Astrocyte (in vitro differentiated cells and primary cell): ENCODE measurements around the gene C19orf25. TPM values are rescaled to one million over a fixed set of nuclear protein-coding genes. Genes with fewer than 3 reads are reported as not detected.

Experiments used
- DNase-seq: peaks from one replicate; pipeline ENCODE4 v3.0.0-alpha.2; 2010; ENCODE audit warnings: low read depth
- FAIRE-seq: peaks from 2 replicates; lab custom pipeline; 2011; peaks lifted over from hg19 to GRCh38; lab: Jason Lieb, UNC
- H2AFZ ChIP-seq: 2 replicates; pipeline ENCODE4 v1.6.0; 2012; ENCODE audit warnings: low read depth, low read length, inconsistent platforms
- H3K27ac ChIP-seq: 2 replicates; pipeline ENCODE4 v1.5.1; 2011; ENCODE audit warnings: low read depth, low read length, inconsistent platforms
- H3K27me3 ChIP-seq: 2 replicates; pipeline ENCODE4 v1.6.0; 2011; ENCODE audit warnings: low read length, inconsistent platforms; ENCODE audit not compliant: insufficient read depth
- H3K36me3 ChIP-seq: 2 replicates; pipeline ENCODE4 v1.5.1; 2011; ENCODE audit warnings: low read length, inconsistent platforms; ENCODE audit not compliant: insufficient read depth
- H3K4me1 ChIP-seq: 2 replicates; pipeline ENCODE4 v1.5.1; 2011; ENCODE audit warnings: low read length, inconsistent platforms; ENCODE audit not compliant: insufficient read depth
- H3K4me2 ChIP-seq: 2 replicates; pipeline ENCODE4 v1.6.0; 2012; ENCODE audit warnings: low read length, inconsistent platforms
- H3K4me3 ChIP-seq: 2 replicates; pipeline ENCODE4 v1.5.1; 2011; ENCODE audit warnings: low read depth, mild to moderate bottlenecking, low read length, inconsistent platforms; ENCODE audit not compliant: insufficient read depth
- H3K79me2 ChIP-seq: 2 replicates; pipeline ENCODE4 v1.6.0; 2012; ENCODE audit warnings: mild to moderate bottlenecking, low read length, inconsistent platforms; ENCODE audit not compliant: insufficient read depth
- H3K9ac ChIP-seq: 2 replicates; pipeline ENCODE4 v1.6.0; 2012; ENCODE audit warnings: mild to moderate bottlenecking, low read length, inconsistent platforms
- H3K9me3 ChIP-seq: 2 replicates; pipeline ENCODE4 v1.5.1; 2012; ENCODE audit warnings: low read depth, mild to moderate bottlenecking, low read length, inconsistent platforms; ENCODE audit not compliant: insufficient read depth
- H4K20me1 ChIP-seq: 2 replicates; pipeline ENCODE4 v1.6.0; 2012; ENCODE audit warnings: low read length, inconsistent platforms; ENCODE audit not compliant: insufficient read depth
- H3K27ac Mint-ChIP-seq: one replicate; pipeline ENCODE4 v1.8.0; 2021; ENCODE audit warnings: mild to moderate bottlenecking, mixed read lengths; ENCODE audit not compliant: unreplicated experiment
- H3K27me3 Mint-ChIP-seq: one replicate; pipeline ENCODE4 v1.8.0; 2021; ENCODE audit warnings: low read depth, mixed read lengths; ENCODE audit not compliant: unreplicated experiment
- H3K36me3 Mint-ChIP-seq: one replicate; pipeline ENCODE4 v1.8.0; 2021; ENCODE audit warnings: low read depth, mixed read lengths; ENCODE audit not compliant: unreplicated experiment
- H3K4me1 Mint-ChIP-seq: one replicate; pipeline ENCODE4 v1.8.0; 2021; ENCODE audit warnings: low read depth, mixed read lengths; ENCODE audit not compliant: unreplicated experiment
- H3K4me3 Mint-ChIP-seq: one replicate; pipeline ENCODE4 v1.8.0; 2021; ENCODE audit warnings: mild to moderate bottlenecking, moderate library complexity, mixed read lengths; ENCODE audit not compliant: unreplicated experiment
- H3K9me3 Mint-ChIP-seq: one replicate; pipeline ENCODE4 v1.8.0; 2021; ENCODE audit warnings: mild to moderate bottlenecking, mixed read lengths; ENCODE audit not compliant: unreplicated experiment
- CTCF ChIP-seq: IDR thresholded peaks from 2 replicates; pipeline ENCODE4 v1.5.1; 2011; ENCODE audit warnings: low read depth, mild to moderate bottlenecking, inconsistent platforms, low read length, moderate library complexity; ENCODE audit not compliant: insufficient read depth
- EZH2 ChIP-seq: IDR thresholded peaks from 2 replicates; pipeline ENCODE4 v1.6.1; 2012; ENCODE audit warnings: mild to moderate bottlenecking, low read length, inconsistent platforms; ENCODE audit not compliant: insufficient read depth
- total RNA-seq: library from RNA; stranded (reverse); gene quantifications from 2 replicates; pipeline ENCODE4 v1.2.1, GENCODE V29; 2021

The C19orf25 gene
- total RNA-seq, 1 donor from 2014 or later: 32.4 TPM

- H3K36me3 ChIP-seq: no peaks in the 10 kb centered on the region
- DNase-seq: no peak
- peaks cover 24% of the 10 kb centered on the region for H4K20me1 ChIP-seq
- no peak overlapping the region for H3K9ac ChIP-seq
- no peak overlapping the region for H3K4me3 ChIP-seq
- peaks cover 5% of the 10 kb centered on the region for H3K27me3 ChIP-seq
- no peak overlapping the region for H3K27ac ChIP-seq
- no peak overlapping the region for H3K4me2 ChIP-seq
- H3K9me3 ChIP-seq: no peaks in the 10 kb centered on the region
- no peaks in the 10 kb centered on the region for H3K9me3 Mint-ChIP-seq
- no peaks in the 10 kb centered on the region for H3K4me1 Mint-ChIP-seq
- no peak overlapping the region for H3K4me3 Mint-ChIP-seq
- no peak overlapping the region for H3K27ac Mint-ChIP-seq
- H3K27me3 Mint-ChIP-seq: peaks cover 4% of the 10 kb centered on the region
- no peak overlapping the region for H2AFZ ChIP-seq
- no peaks in the 10 kb centered on the region for H3K36me3 Mint-ChIP-seq
- H3K4me1 ChIP-seq: peaks cover 5% of the 10 kb centered on the region
- FAIRE-seq: no peak
- TF ChIP-seq EZH2 (peak; percentile 74), CTCF (no peak)
- H3K79me2 ChIP-seq: no peaks in the 10 kb centered on the region
Observed at GRCh38 chr19:1467490-1468273, 11.3 kb downstream of the C19orf25 start.

GRCh38 chr19:1467215-1467489 lies 11.9 kb downstream of the C19orf25 start:
- no peak for FAIRE-seq
- no peaks in the 10 kb centered on the region for H3K4me1 Mint-ChIP-seq
- no peak overlapping the region for H3K4me2 ChIP-seq

More at GRCh38 chr19:1467215-1467489, 11.9 kb downstream of the C19orf25 start:
- H3K79me2 ChIP-seq: no peaks in the 10 kb centered on the region
- no peak overlapping the region for H2AFZ ChIP-seq
- H3K36me3 ChIP-seq: no peaks in the 10 kb centered on the region
- H4K20me1 ChIP-seq: peaks cover 19% of the 10 kb centered on the region
- peaks cover 5% of the 10 kb centered on the region for H3K27me3 ChIP-seq
- no peak overlapping the region for H3K27ac ChIP-seq
- no peak for DNase-seq
- H3K4me1 ChIP-seq: peaks cover 5% of the 10 kb centered on the region
- Mint-ChIP-seq H3K4me3 (no peak overlapping the region), H3K9me3 (no peaks in the 10 kb centered on the region), H3K27me3 (peaks cover 4% of the 10 kb centered on the region), H3K36me3 (no peaks in the 10 kb centered on the region), H3K27ac (no peak overlapping the region)
- TF ChIP-seq CTCF (no peak), EZH2 (no peak)
- H3K4me3 ChIP-seq: no peak overlapping the region
- no peak overlapping the region for H3K9ac ChIP-seq
- H3K9me3 ChIP-seq: no peaks in the 10 kb centered on the region
